GM12878 (cell line): ENCODE results near the gene H1-8. TPM values are rescaled to one million over a fixed set of nuclear protein-coding genes. Genes with fewer than 3 reads are reported as not detected.

ENCODE experiments used
- ATAC-seq: fragments of 200-7000 bp; cut with Tn5 transposase; 3 replicates; pipeline ENCODE4 v1.9.1; 2020; ENCODE audit warnings: mild to moderate bottlenecking, moderate library complexity
- BruUV-seq: library from RNA; stranded (reverse); fragments of 400-500 nt; replicated peaks from 2 replicates; lab custom pipeline; 2021; lab: Mats Ljungman, UMichigan
- CTCF ChIA-PET: fragments of 300-600 bp; sonication (Branson Sonifier 250); formaldehyde crosslinking; extraction: SDS; loops from one replicate; lab custom pipeline; 2021; ENCODE audit warnings: inconsistent platforms; lab: Yijun Ruan, JAX
- POLR2A ChIA-PET: fragments of 350-600 bp; formaldehyde crosslinking; extraction: SDS; loops from one replicate; lab custom pipeline; 2021; ENCODE audit warnings: inconsistent platforms; lab: Charles Lee
- RAD21 ChIA-PET: fragments of 300-600 bp; sonication (Branson Sonifier 250); formaldehyde crosslinking; loops from one replicate; lab custom pipeline; 2023; ENCODE audit warnings: antibody characterized with exemption; ENCODE audit not compliant: unreplicated experiment; lab: Charles Lee
- SMC1A ChIA-PET: fragments of 300-600 bp; sonication (Branson Sonifier 250); formaldehyde crosslinking; loops from one replicate; lab custom pipeline; 2023; ENCODE audit not compliant: unreplicated experiment, uncharacterized antibody; lab: Charles Lee
- DNase-seq: peaks from one replicate; pipeline ENCODE4 v3.0.0-alpha.2; 2011; ENCODE audit warnings: low read depth, low spot score
- FAIRE-seq: peaks from 3 replicates; lab custom pipeline; 2011; peaks lifted over from hg19 to GRCh38; lab: Jason Lieb, UNC
- H2AFZ ChIP-seq: 2 replicates; pipeline ENCODE4 v1.6.0; 2011; ENCODE audit warnings: low read depth, low read length, control low read depth; ENCODE audit not compliant: control insufficient read depth
- H3K27ac ChIP-seq: 2 replicates; pipeline ENCODE4 v1.5.1; 2011; ENCODE audit warnings: control low read depth; ENCODE audit not compliant: control insufficient read depth, insufficient read depth
- H3K27me3 ChIP-seq, 2 experiments: replicated peaks in 1 of 2; 2 replicates each; pipeline versions ENCODE4 v1.6.0 to v1.6.1; 2011; ENCODE audit warnings: low read length in 1 of 2; ENCODE audit not compliant: control insufficient read depth in 2 of 2, insufficient read depth in 2 of 2
- H3K36me3 ChIP-seq, 2 experiments: 2 replicates each; pipeline ENCODE4 v1.5.1; 2011; ENCODE audit warnings: low read length in 1 of 2; ENCODE audit not compliant: control insufficient read depth in 2 of 2, insufficient read depth in 2 of 2
- H3K4me1 ChIP-seq: 2 replicates; pipeline ENCODE4 v1.6.1; 2011; ENCODE audit warnings: mild to moderate bottlenecking, low read length, moderate library complexity, mixed read lengths; ENCODE audit not compliant: control insufficient read depth, insufficient read depth
- H3K4me2 ChIP-seq: 2 replicates; pipeline ENCODE4 v1.6.0; 2011; ENCODE audit warnings: control low read depth; ENCODE audit not compliant: control insufficient read depth, insufficient read depth
- H3K4me3 ChIP-seq: fragments of 200-600 bp; sonication (generic); 2 replicates; pipeline ENCODE4 v1.5.1; 2016
- H3K79me2 ChIP-seq: 2 replicates; pipeline ENCODE4 v1.6.0; 2011; ENCODE audit warnings: low read length; ENCODE audit not compliant: control insufficient read depth, insufficient read depth
- H3K9ac ChIP-seq: 2 replicates; pipeline ENCODE4 v1.8.0; 2011; ENCODE audit warnings: low read length, control low read depth, mixed read lengths; ENCODE audit not compliant: control insufficient read depth, insufficient read depth
- H3K9me3 ChIP-seq: replicated peaks from 3 replicates; pipeline ENCODE4 v1.5.1; 2011; ENCODE audit warnings: mild to moderate bottlenecking, low read length; ENCODE audit not compliant: control insufficient read depth, insufficient read depth
- H4K20me1 ChIP-seq: 2 replicates; pipeline ENCODE4 v1.6.0; 2011; ENCODE audit not compliant: control insufficient read depth, insufficient read depth
- BACH1 ChIP-seq: fragments of 450-650 bp; IDR thresholded peaks from 2 replicates; pipeline ENCODE4 v1.6.1; 2017; ENCODE audit warnings: mild to moderate bottlenecking, borderline replicate concordance
- EGR1 ChIP-seq, 2 experiments: IDR thresholded peaks; 1 replicate in 1 of 2; 2 replicates in 1 of 2; pipeline ENCODE4 v1.6.1; 2011 to 2012; ENCODE audit warnings: low read depth in 2 of 2, low read length in 2 of 2, borderline replicate concordance in 1 of 2, mild to moderate bottlenecking in 1 of 2, moderate library complexity in 1 of 2
- HCFC1 ChIP-seq: fragments of 150-350 bp; IDR thresholded peaks from 2 replicates; pipeline ENCODE4 v1.6.1; 2014; ENCODE audit warnings: low read length
- KLF5 ChIP-seq: fragments of 450-650 bp; IDR thresholded peaks from 2 replicates; pipeline ENCODE4 v1.6.1; 2014; ENCODE audit warnings: mild to moderate bottlenecking; ENCODE audit not compliant: partially characterized antibody
- MTA3 ChIP-seq: IDR thresholded peaks from 2 replicates; pipeline ENCODE4 v1.6.1; 2012; ENCODE audit warnings: low read length, inconsistent platforms, borderline replicate concordance
- NFIC ChIP-seq: IDR thresholded peaks from 2 replicates; pipeline ENCODE4 v1.6.1; 2012; ENCODE audit warnings: low read depth, mild to moderate bottlenecking, inconsistent platforms, low read length, moderate library complexity
- SIX5 ChIP-seq: IDR thresholded peaks from 2 replicates; pipeline ENCODE4 v1.6.1; 2011; ENCODE audit warnings: mild to moderate bottlenecking, low read depth, low read length, moderate library complexity; ENCODE audit not compliant: severe bottlenecking
- ZBED1 ChIP-seq: IDR thresholded peaks from 2 replicates; pipeline ENCODE4 v1.6.1; 2016; ENCODE audit warnings: borderline replicate concordance
- ZBTB11 ChIP-seq: fragments of 450-650 bp; formaldehyde crosslinking; IDR thresholded peaks from 2 replicates; pipeline ENCODE4 v1.5.0; 2022; ENCODE audit warnings: mild to moderate bottlenecking, missing genetic modification characterization
- WGBS: methylation state at CpG from one replicate; pipeline ENCODE4 v1.1.6; 2016; ENCODE audit warnings: low lambda C conversion rate; ENCODE audit not compliant: insufficient replicate concordance, insufficient coverage; ENCODE audit errors: missing lambda C conversion rate; 5-methylcytosine and 5-hydroxymethylcytosine counted together
- in situ Hi-C: fragments of 300-500 bp; cut with MboI; formaldehyde crosslinking; loops from 9 replicates; pipeline ENCODE4 v1.14.3; 2018; ENCODE audit warnings: mixed read lengths
- intact Hi-C: fragments of 100-400 bp; cut with micrococcal nuclease; formaldehyde crosslinking; loops from one replicate; pipeline ENCODE4 v1.14.2; 2022; ENCODE audit not compliant: unreplicated experiment
- polyA plus RNA-seq, 11 experiments: library from polyadenylated mRNA; depleted of rRNA in 4 of 11; unstranded in 6 of 11; stranded (reverse) in 5 of 11; fragments of >200 nt; fragmentation: Nextera tagmentation in 4 of 11; fragmentation: Illumina TruSeq in 1 of 11; extraction: Ambion mirVana in 4 of 11; extraction: Trizol in 1 of 11; gene quantifications; 1 replicate in 1 of 11; 2 replicates in 10 of 11; pipeline versions ENCODE4 v1.2.1 to v1.2.3, GENCODE V29; 2011 to 2016; ENCODE audit warnings: inconsistent platforms in 2 of 11, missing spikeins in 2 of 11, low read depth in 1 of 11
- total RNA-seq, 4 experiments: library from RNA; depleted of rRNA in 3 of 4; stranded (reverse); fragments of >200 nt in 3 of 4; fragmentation: Illumina TruSeq in 1 of 4; extraction: Trizol in 1 of 4; gene quantifications; 2 replicates each; pipeline versions ENCODE4 v1.2.1 to v1.2.3, GENCODE V29; 2013 to 2021

The H1-8 gene
- total and polyA plus RNA-seq, 10 of the 15 experiments (the other 5 are each of a cell fraction or from before 2014, with no cell fraction given): not detected

DNA sequence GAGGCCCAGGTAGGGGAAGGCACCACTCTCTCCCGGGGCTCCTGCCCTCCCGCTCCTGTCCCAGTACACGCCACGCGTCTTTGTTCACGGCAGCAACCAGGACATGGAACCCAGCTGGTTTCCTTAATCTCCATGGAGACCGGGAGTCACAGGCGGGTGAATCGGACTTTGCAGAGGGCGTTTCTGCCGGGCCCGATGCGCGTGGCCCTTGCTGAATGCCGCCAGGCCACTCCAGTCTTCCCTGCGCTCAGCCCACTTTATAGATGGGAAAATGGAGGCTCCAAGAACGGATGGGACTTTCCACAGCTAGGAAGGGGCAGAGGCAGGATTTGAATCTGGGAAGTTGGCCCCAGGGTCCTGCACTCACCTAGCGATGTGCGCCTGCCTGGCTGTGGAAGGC lies 56.1 kb downstream of the H1-8 start:
- no peak for DNase-seq
- Histone ChIP-seq H3K9me3 (no peaks in the 10 kb centered on the region), H3K4me2 (no peak overlapping the region), H3K9ac (no peak overlapping the region), H3K36me3 (no peaks in the 10 kb centered on the region), H3K27me3 (peaks cover 0 to 4% of the 10 kb centered on the region in 2 experiments; a peak in 3 of 4 replicates), H4K20me1 (no peaks in the 10 kb centered on the region), H3K4me1 (no peaks in the 10 kb centered on the region), H2AFZ (no peak overlapping the region), H3K27ac (no peak overlapping the region), H3K79me2 (no peaks in the 10 kb centered on the region), H3K4me3 (no peak overlapping the region)
- WGBS: 73% methylated on average over 19 of the region's 19 CpGs
- SMC1A ChIA-PET: no interaction called here
- CTCF ChIA-PET: no interaction called here
- no peak for FAIRE-seq
- TF ChIP-seq EGR1 (IDR thresholded peaks at IDR 0.05; ENCODE audit: borderline replicate concordance in 1 of 2, low read depth in 2 of 2, low read length in 2 of 2) (no peak), SIX5 (no peak), ZBED1 (no peak), BACH1 (no peak), ZBTB11 (CRISPR knock-in tag) (no peak), KLF5 (no peak), MTA3 (no peak), NFIC (no peak), HCFC1 (no peak)
- intact Hi-C loops (no loop called here), in situ Hi-C loops (no loop called here)
- POLR2A ChIA-PET: no interaction called here
- BruUV-seq: no TSS peak
- RAD21 ChIA-PET: no interaction called here
- no peak for ATAC-seq
